Fibroblast of lung (primary cell): ENCODE results near the gene FAM47B. TPM values are rescaled to one million over a fixed set of nuclear protein-coding genes. Genes with fewer than 3 reads are reported as not detected.

Source experiments
- DNase-seq, 2 donors: peaks; one replicate each; pipeline versions ENCODE4 v3.0.0 to v3.0.0-alpha.2; 2010; ENCODE audit warnings: low read depth in 2 of 2
- H2AFZ ChIP-seq: 2 replicates; pipeline ENCODE4 v1.5.1; 2012; ENCODE audit warnings: low read length, control low read depth, inconsistent platforms
- H3K27ac ChIP-seq: 2 replicates; pipeline ENCODE4 v1.5.1; 2011; ENCODE audit warnings: low read length, control low read depth; ENCODE audit not compliant: insufficient read depth
- H3K27me3 ChIP-seq: 2 replicates; pipeline ENCODE4 v1.5.1; 2011; ENCODE audit warnings: mild to moderate bottlenecking, low read length; ENCODE audit not compliant: control insufficient read depth, insufficient read depth
- H3K36me3 ChIP-seq: 2 replicates; pipeline ENCODE4 v1.5.1; 2011; ENCODE audit warnings: low read length; ENCODE audit not compliant: control insufficient read depth, insufficient read depth
- H3K4me1 ChIP-seq: 2 replicates; pipeline ENCODE4 v1.5.1; 2011; ENCODE audit warnings: low read length; ENCODE audit not compliant: control insufficient read depth, insufficient read depth; ENCODE audit errors: extremely low read depth
- H3K4me2 ChIP-seq: 2 replicates; pipeline ENCODE4 v1.5.1; 2011; ENCODE audit warnings: low read length, control low read depth; ENCODE audit not compliant: insufficient read depth; ENCODE audit errors: extremely low read depth
- H3K4me3 ChIP-seq, 4 experiments: fragments of 200-600 bp in 1 of 4; sonication (generic) in 1 of 4; replicated peaks in 1 of 4; 2 replicates each; pipeline ENCODE4 v1.5.1; 2011 to 2016; ENCODE audit warnings: low read length in 4 of 4, low read depth in 3 of 4, mild to moderate bottlenecking in 3 of 4, control low read depth in 2 of 4, inconsistent platforms in 1 of 4, mixed read lengths in 1 of 4; ENCODE audit not compliant: insufficient read depth in 1 of 4; ENCODE audit errors: control extremely low read depth in 1 of 4
- H3K79me2 ChIP-seq: 2 replicates; pipeline ENCODE4 v1.5.1; 2012; ENCODE audit warnings: mild to moderate bottlenecking, low read length, inconsistent platforms; ENCODE audit not compliant: control insufficient read depth, insufficient read depth
- H3K9ac ChIP-seq: 2 replicates; pipeline ENCODE4 v1.5.1; 2011; ENCODE audit warnings: mild to moderate bottlenecking, low read length, control low read depth; ENCODE audit not compliant: insufficient read depth
- H3K9me3 ChIP-seq: 2 replicates; pipeline ENCODE4 v1.5.1; 2012; ENCODE audit warnings: low read depth, low read length; ENCODE audit not compliant: control insufficient read depth, insufficient read depth
- H4K20me1 ChIP-seq: 2 replicates; pipeline ENCODE4 v1.5.1; 2011; ENCODE audit warnings: low read length; ENCODE audit not compliant: control insufficient read depth, insufficient read depth; ENCODE audit errors: extremely low read depth
- CTCF ChIP-seq, 2 donors: IDR thresholded peaks in 1 of 2; conservative IDR thresholded peaks in 1 of 2; 1 replicate in 1 of 2; 2 replicates in 1 of 2; pipeline ENCODE4 v1.5.1; 2011 to 2012; ENCODE audit warnings: low read length in 2 of 2, control low read depth in 1 of 2, inconsistent platforms in 1 of 2, low read depth in 1 of 2, mild to moderate bottlenecking in 1 of 2
- EZH2 ChIP-seq: IDR thresholded peaks from 2 replicates; pipeline ENCODE4 v1.5.1; 2012; ENCODE audit warnings: low read length, control low read depth, mild to moderate bottlenecking; ENCODE audit errors: missing control alignments
- polyA plus RNA-seq, 2 donors: library from polyadenylated mRNA; depleted of rRNA in 1 of 2; stranded (reverse) in 1 of 2; unstranded in 1 of 2; fragments of >200 nt; gene quantifications; 2 replicates each; pipeline ENCODE4 v1.2.1, GENCODE V29; 2011 to 2012; ENCODE audit warnings: missing spikeins in 1 of 2
- total RNA-seq: library from RNA; depleted of rRNA; stranded (reverse); fragments of >200 nt; gene quantifications from 2 replicates; pipeline ENCODE4 v1.2.1, GENCODE V29; 2014

The FAM47B gene
- total and polyA plus RNA-seq, 2 donors (not counting 1 experiment from before 2014, with no cell fraction given) = not detected

GRCh38 chrX:34915463-34916225 lies 27.0 kb upstream of the FAM47B start:
- no peaks in the 10 kb centered on the region for H3K36me3 ChIP-seq
- H3K9me3 ChIP-seq = no peaks in the 10 kb centered on the region
- H3K79me2 ChIP-seq = no peaks in the 10 kb centered on the region
- H2AFZ ChIP-seq = no peak overlapping the region
- H3K9ac ChIP-seq = no peak overlapping the region
- no peaks in the 10 kb centered on the region for H3K27me3 ChIP-seq
- no peak for DNase-seq
- no peak overlapping the region for H3K27ac ChIP-seq
- H3K4me2 ChIP-seq = no peak overlapping the region
- no peak overlapping the region for H3K4me3 ChIP-seq
- H3K4me1 ChIP-seq = no peaks in the 10 kb centered on the region
- H4K20me1 ChIP-seq = no peaks in the 10 kb centered on the region
- no peak for TF ChIP-seq EZH2
- no peak for TF ChIP-seq CTCF (conservative IDR thresholded peaks at IDR 0.05 in 1 of 2, IDR thresholded peaks at IDR 0.05 in 1 of 2; ENCODE audit: low read depth in 1 of 2, low read length in 2 of 2)

GRCh38 chrX:34917146-34917545 lies 25.4 kb upstream of the FAM47B start:
- H3K79me2 ChIP-seq = no peaks in the 10 kb centered on the region
- TF ChIP-seq EZH2 (no peak), CTCF (conservative IDR thresholded peaks at IDR 0.05 in 1 of 2, IDR thresholded peaks at IDR 0.05 in 1 of 2; ENCODE audit: low read depth in 1 of 2, low read length in 2 of 2) (no peak)
- H2AFZ ChIP-seq = no peak overlapping the region
- no peaks in the 10 kb centered on the region for H4K20me1 ChIP-seq
- DNase-seq = peak in 1 of 2 donors; percentile 47
- H3K9me3 ChIP-seq = no peaks in the 10 kb centered on the region
- H3K4me2 ChIP-seq = no peak overlapping the region
- H3K27ac ChIP-seq = no peak overlapping the region
- H3K27me3 ChIP-seq = no peaks in the 10 kb centered on the region
- no peak overlapping the region for H3K4me3 ChIP-seq
- H3K36me3 ChIP-seq = no peaks in the 10 kb centered on the region
- H3K4me1 ChIP-seq = no peaks in the 10 kb centered on the region
- no peak overlapping the region for H3K9ac ChIP-seq

GRCh38 chrX:34918091-34918736 lies 24.4 kb upstream of the FAM47B start:
- no peak overlapping the region for H3K9ac ChIP-seq
- H3K4me1 ChIP-seq = no peaks in the 10 kb centered on the region
- no peak overlapping the region for H2AFZ ChIP-seq
- no peak overlapping the region for H3K27ac ChIP-seq
- no peaks in the 10 kb centered on the region for H4K20me1 ChIP-seq
- no peak overlapping the region for H3K4me2 ChIP-seq
- H3K27me3 ChIP-seq = no peaks in the 10 kb centered on the region
- no peak overlapping the region for H3K4me3 ChIP-seq
- no peaks in the 10 kb centered on the region for H3K36me3 ChIP-seq
- DNase-seq = peak; percentile 43 to 61
- H3K79me2 ChIP-seq = no peaks in the 10 kb centered on the region
- H3K9me3 ChIP-seq = no peaks in the 10 kb centered on the region
- no peak for TF ChIP-seq CTCF (conservative IDR thresholded peaks at IDR 0.05 in 1 of 2, IDR thresholded peaks at IDR 0.05 in 1 of 2; ENCODE audit: low read depth in 1 of 2, low read length in 2 of 2)
- TF ChIP-seq EZH2 = no peak
